ENCODE measurements around the gene OGG1.

DNA sequence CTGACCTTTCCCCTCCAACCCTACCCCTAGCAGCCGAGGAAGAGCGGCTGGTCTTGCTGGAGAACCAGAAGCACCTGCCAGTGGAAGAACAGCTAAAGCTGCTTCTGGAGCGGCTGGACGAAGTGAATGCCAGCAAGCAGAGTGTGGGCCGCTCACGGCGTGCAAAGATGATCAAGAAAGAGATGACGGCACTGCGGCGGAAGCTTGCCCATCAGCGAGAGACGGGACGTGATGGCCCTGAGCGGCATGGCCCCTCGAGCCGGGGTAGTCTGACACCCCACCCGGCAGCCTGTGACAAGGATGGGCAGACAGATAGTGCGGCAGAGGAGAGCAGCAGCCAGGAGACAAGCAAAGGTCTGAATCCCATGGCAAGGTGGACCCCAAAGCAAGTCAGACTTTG lies 6.2 kb upstream of the OGG1 start:
- TF ChIP-seq HCFC1 (IDR thresholded peaks at IDR 0.05; ENCODE audit: low read length) (no peak), LARP7 (IDR thresholded peaks at IDR 0.05) (no peak), EP300 (IDR thresholded peaks at IDR 0.05; ENCODE audit: borderline replicate concordance in 1 of 2, control insufficient read depth in 1 of 2, low read depth in 2 of 2, low read length in 2 of 2) (no peak), GABPA (IDR thresholded peaks at IDR 0.05; ENCODE audit: low read depth) (no peak), BCL11A (IDR thresholded peaks at IDR 0.05; ENCODE audit: low read depth, low read length) (no peak), RELA (IDR thresholded peaks at IDR 0.05; ENCODE audit: borderline replicate concordance, partially characterized antibody) (no peak), POLR2A (IDR thresholded peaks at IDR 0.05; ENCODE audit: low read depth, low read length) (no peak; the same call in 1 of the 2 replicates)
- TF ChIP-seq, protein P1, sequence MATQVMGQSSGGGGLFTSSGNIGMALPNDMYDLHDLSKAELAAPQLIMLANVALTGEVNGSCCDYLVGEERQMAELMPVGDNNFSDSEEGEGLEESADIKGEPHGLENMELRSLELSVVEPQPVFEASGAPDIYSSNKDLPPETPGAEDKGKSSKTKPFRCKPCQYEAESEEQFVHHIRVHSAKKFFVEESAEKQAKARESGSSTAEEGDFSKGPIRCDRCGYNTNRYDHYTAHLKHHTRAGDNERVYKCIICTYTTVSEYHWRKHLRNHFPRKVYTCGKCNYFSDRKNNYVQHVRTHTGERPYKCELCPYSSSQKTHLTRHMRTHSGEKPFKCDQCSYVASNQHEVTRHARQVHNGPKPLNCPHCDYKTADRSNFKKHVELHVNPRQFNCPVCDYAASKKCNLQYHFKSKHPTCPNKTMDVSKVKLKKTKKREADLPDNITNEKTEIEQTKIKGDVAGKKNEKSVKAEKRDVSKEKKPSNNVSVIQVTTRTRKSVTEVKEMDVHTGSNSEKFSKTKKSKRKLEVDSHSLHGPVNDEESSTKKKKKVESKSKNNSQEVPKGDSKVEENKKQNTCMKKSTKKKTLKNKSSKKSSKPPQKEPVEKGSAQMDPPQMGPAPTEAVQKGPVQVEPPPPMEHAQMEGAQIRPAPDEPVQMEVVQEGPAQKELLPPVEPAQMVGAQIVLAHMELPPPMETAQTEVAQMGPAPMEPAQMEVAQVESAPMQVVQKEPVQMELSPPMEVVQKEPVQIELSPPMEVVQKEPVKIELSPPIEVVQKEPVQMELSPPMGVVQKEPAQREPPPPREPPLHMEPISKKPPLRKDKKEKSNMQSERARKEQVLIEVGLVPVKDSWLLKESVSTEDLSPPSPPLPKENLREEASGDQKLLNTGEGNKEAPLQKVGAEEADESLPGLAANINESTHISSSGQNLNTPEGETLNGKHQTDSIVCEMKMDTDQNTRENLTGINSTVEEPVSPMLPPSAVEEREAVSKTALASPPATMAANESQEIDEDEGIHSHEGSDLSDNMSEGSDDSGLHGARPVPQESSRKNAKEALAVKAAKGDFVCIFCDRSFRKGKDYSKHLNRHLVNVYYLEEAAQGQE (IDR thresholded peaks at IDR 0.05; ENCODE audit: low read depth, low read length): no peak

Measured in GM12878 (cell line).